LNCaP clone FGC (cell line): ENCODE data around the gene ITIH4.

Experiments
- DNase-seq: peaks from one replicate; pipeline ENCODE4 v3.0.0-alpha.2; 2011; ENCODE audit warnings: low read depth
- H3K4me3 ChIP-seq: 2 replicates; pipeline ENCODE4 v1.5.1; 2011; ENCODE audit warnings: mild to moderate bottlenecking, low read depth, low read length, control low read depth
- CTCF ChIP-seq: IDR thresholded peaks from 2 replicates; pipeline ENCODE4 v1.5.1; 2012; ENCODE audit warnings: mild to moderate bottlenecking; ENCODE audit not compliant: control insufficient read depth, insufficient read depth; ENCODE audit errors: extremely low read depth

ITIH4 gene

GRCh38 chr3:52851348-52851747, 20.9 kb upstream of the ITIH4 start:
- DNase-seq = peak; percentile 52
- H3K4me3 ChIP-seq = no peak overlapping the region
- TF ChIP-seq CTCF = peak; percentile 83

DNA sequence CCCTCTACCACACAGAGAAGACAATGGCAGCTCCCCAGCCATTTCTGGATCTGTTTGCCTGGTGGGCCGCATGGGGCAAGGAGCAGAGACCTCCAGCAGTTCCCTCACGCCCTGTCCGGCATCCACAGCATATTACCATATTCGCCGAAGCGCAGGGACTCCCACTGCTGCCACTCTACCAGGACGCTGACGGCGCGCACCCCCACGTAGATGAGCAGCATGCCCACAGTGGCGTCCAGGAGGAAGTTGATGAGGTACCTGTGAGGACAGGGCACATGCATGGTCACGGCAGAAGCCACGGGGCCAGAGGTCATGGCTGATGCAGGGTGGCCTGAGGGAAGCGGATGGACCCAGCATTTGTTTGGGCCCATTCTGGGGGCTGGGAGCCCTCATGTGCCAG, 19.2 kb upstream of the ITIH4 start:
- no peak overlapping the region for H3K4me3 ChIP-seq
- DNase-seq = no peak
- TF ChIP-seq CTCF = no peak

GRCh38 chr3:52848617-52849016, 18.1 kb upstream of the ITIH4 start:
- no peak for DNase-seq
- TF ChIP-seq CTCF = no peak
- H3K4me3 ChIP-seq = no peak overlapping the region

GRCh38 chr3:52847726-52848125, 17.3 kb upstream of the ITIH4 start:
- no peak for DNase-seq
- H3K4me3 ChIP-seq = no peak overlapping the region
- no peak for TF ChIP-seq CTCF

DNA sequence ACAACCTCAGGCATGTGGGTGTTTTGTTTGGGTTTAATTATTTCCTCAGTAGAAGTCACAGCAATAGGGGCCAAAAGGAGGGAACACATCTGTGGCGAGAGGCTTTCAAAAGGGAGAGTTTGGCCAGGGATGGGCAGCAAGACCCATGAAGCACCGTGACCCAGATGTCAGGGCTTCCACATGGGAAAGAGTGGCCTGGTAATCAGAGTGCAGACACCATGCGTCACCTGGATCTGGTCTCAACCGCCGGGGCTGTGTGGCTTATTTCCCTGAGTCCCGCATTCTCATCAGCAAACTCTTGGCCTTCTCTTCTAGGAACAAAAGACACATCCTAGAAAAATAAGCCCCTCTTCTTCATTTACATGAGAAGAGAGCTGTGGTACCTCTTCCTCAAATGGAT, 16.8 kb upstream of the ITIH4 start:
- no peak for TF ChIP-seq CTCF
- no peak for DNase-seq

GRCh38 chr3:52846432-52846965, 16.0 kb upstream of the ITIH4 start:
- no peak for TF ChIP-seq CTCF
- no peak overlapping the region for H3K4me3 ChIP-seq
- no peak for DNase-seq

More for the DNA sequence above, 16.8 kb upstream of the ITIH4 start:
- H3K4me3 ChIP-seq = no peak overlapping the region

- DNase-seq = no peak
- no peak overlapping the region for H3K4me3 ChIP-seq
- peak; percentile 17; the same call in 1 of the 2 replicates for TF ChIP-seq CTCF
Observed at GRCh38 chr3:52845691-52846431, 15.4 kb upstream of the ITIH4 start.
